ENCODE measurements around the gene CDK19. TPM values are rescaled to one million over a fixed set of nuclear protein-coding genes. Genes with fewer than 3 reads are reported as not detected.

The CDK19 gene
- total RNA-seq, 4 donors from 2014 or later: 12.9 to 23.2 (median 13.2) TPM

DNA sequence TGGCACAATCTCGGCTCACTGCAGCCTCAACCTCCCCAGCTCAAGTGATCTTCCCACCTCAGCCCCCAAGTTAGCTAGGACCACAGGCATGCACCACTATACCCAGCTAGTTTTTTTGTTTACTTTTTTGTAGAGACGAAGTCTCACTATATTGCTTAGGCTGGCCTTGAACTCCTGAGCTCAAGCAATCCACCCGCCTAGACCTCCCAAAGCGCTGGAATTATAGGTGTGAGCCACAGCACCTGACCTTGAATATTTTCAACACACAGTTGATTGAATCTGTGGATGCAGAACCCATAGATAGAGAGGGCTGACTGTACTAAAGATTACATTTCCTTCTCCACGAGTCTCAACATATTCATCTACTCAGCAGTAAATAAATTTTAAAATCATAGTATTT lies 15.6 kb downstream of the CDK19 start:
- Histone ChIP-seq H3K36me3 (no peaks in the 10 kb centered on the region), H3K27me3 (no peaks in the 10 kb centered on the region), H3K4me3 (no peak overlapping the region), H3K27ac (no peak overlapping the region), H3K4me1 (no peaks in the 10 kb centered on the region), H3K9me3 (no peaks in the 10 kb centered on the region)
- 91 to 92% methylated on average over 2 to 5 of the region's 5 CpGs for WGBS, 2 donors (ENCODE audit: low coverage in 1 of 2)
- no peak for TF ChIP-seq EP300 (IDR thresholded peaks at IDR 0.05)
- no peak for TF ChIP-seq POLR2AphosphoS5 (IDR thresholded peaks at IDR 0.05)
- TF ChIP-seq, protein P1, sequence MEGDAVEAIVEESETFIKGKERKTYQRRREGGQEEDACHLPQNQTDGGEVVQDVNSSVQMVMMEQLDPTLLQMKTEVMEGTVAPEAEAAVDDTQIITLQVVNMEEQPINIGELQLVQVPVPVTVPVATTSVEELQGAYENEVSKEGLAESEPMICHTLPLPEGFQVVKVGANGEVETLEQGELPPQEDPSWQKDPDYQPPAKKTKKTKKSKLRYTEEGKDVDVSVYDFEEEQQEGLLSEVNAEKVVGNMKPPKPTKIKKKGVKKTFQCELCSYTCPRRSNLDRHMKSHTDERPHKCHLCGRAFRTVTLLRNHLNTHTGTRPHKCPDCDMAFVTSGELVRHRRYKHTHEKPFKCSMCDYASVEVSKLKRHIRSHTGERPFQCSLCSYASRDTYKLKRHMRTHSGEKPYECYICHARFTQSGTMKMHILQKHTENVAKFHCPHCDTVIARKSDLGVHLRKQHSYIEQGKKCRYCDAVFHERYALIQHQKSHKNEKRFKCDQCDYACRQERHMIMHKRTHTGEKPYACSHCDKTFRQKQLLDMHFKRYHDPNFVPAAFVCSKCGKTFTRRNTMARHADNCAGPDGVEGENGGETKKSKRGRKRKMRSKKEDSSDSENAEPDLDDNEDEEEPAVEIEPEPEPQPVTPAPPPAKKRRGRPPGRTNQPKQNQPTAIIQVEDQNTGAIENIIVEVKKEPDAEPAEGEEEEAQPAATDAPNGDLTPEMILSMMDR (IDR thresholded peaks at IDR 0.05): no peak
- TF ChIP-seq POLR2A (IDR thresholded peaks at IDR 0.05): no peak
- no peak for ATAC-seq

- WGBS, 2 donors (ENCODE audit: low coverage in 1 of 2): 94 to 96% methylated on average over 2 of the region's 2 CpGs
- no peaks in the 10 kb centered on the region for H3K9me3 ChIP-seq
- ATAC-seq: no peak
- TF ChIP-seq POLR2AphosphoS5 (IDR thresholded peaks at IDR 0.05): no peak
- TF ChIP-seq POLR2A (IDR thresholded peaks at IDR 0.05): no peak
- TF ChIP-seq, protein P1 (IDR thresholded peaks at IDR 0.05): no peak
- no peak for TF ChIP-seq EP300 (IDR thresholded peaks at IDR 0.05)
- H3K4me3 ChIP-seq: no peak overlapping the region
- H3K27ac ChIP-seq: no peak overlapping the region
- H3K27me3 ChIP-seq: no peaks in the 10 kb centered on the region
- H3K4me1 ChIP-seq: no peaks in the 10 kb centered on the region
- H3K36me3 ChIP-seq: no peaks in the 10 kb centered on the region
Measured at GRCh38 chr6:110799189-110799588, 16.1 kb downstream of the CDK19 start.

DNA sequence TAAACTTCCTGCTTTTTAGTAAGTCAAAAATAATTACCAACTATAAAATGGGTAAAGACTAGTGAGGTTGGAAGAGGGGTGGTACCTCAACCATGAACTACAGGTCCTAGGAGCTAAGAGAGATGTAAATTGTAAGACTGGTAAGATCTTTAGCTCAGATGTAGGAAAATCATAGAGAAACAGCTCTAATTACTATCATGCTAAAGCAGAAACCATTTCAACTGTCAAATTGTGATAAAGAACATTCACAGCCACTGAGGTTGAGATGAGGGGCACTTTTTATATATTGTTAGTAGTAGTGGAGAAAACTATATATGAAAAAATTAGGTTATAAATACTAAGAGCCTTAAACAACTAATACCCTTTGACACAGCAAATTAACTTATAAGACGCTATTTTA lies 20.0 kb downstream of the CDK19 start:
- H3K36me3 ChIP-seq: no peaks in the 10 kb centered on the region
- H3K9me3 ChIP-seq: no peaks in the 10 kb centered on the region
- no peaks in the 10 kb centered on the region for H3K27me3 ChIP-seq
- WGBS, 2 donors (ENCODE audit: low coverage in 1 of 2): 81 to 100% methylated on average over 1 of the region's 1 CpG
- no peaks in the 10 kb centered on the region for H3K4me1 ChIP-seq
- H3K27ac ChIP-seq: no peak overlapping the region
- ATAC-seq: no peak
- TF ChIP-seq, protein P1 (IDR thresholded peaks at IDR 0.05): no peak
- TF ChIP-seq EP300 (IDR thresholded peaks at IDR 0.05) (no peak), POLR2AphosphoS5 (IDR thresholded peaks at IDR 0.05) (no peak), POLR2A (IDR thresholded peaks at IDR 0.05) (no peak)
- no peak overlapping the region for H3K4me3 ChIP-seq

- peaks cover 0 to 6% (median 0%) of the 10 kb centered on the region in 3 donors for H3K4me1 ChIP-seq
- no peak overlapping the region for H3K27ac ChIP-seq
- no peaks in the 10 kb centered on the region for H3K27me3 ChIP-seq
- H3K9me3 ChIP-seq: peaks cover 0 to 9% (median 0%) of the 10 kb centered on the region in 3 donors
- H3K36me3 ChIP-seq: no peaks in the 10 kb centered on the region
- 83 to 100% methylated on average over 1 of the region's 1 CpG for WGBS, 2 donors (ENCODE audit: low coverage in 1 of 2)
- no peak for ATAC-seq
- H3K4me3 ChIP-seq: no peak overlapping the region
- no peak for TF ChIP-seq POLR2AphosphoS5 (IDR thresholded peaks at IDR 0.05)
- TF ChIP-seq EP300 (IDR thresholded peaks at IDR 0.05): no peak
- TF ChIP-seq, protein P1 (IDR thresholded peaks at IDR 0.05): no peak
- no peak for TF ChIP-seq POLR2A (IDR thresholded peaks at IDR 0.05)
Measured at GRCh38 chr6:110786696-110787095, 28.6 kb downstream of the CDK19 start.

- H3K27ac ChIP-seq: no peak overlapping the region
- H3K4me1 ChIP-seq: peaks cover 0 to 10% (median 0%) of the 10 kb centered on the region in 3 donors
- 96 to 97% methylated on average over 2 to 3 of the region's 3 CpGs for WGBS, 2 donors (ENCODE audit: low coverage in 1 of 2)
- no peak overlapping the region for H3K4me3 ChIP-seq
- TF ChIP-seq POLR2AphosphoS5 (IDR thresholded peaks at IDR 0.05) (no peak), EP300 (IDR thresholded peaks at IDR 0.05) (no peak), POLR2A (IDR thresholded peaks at IDR 0.05) (no peak)
- TF ChIP-seq, protein P1 (IDR thresholded peaks at IDR 0.05): no peak
- no peaks in the 10 kb centered on the region for H3K36me3 ChIP-seq
- ATAC-seq: no peak
- H3K27me3 ChIP-seq: no peaks in the 10 kb centered on the region
- peaks cover 0 to 9% (median 0%) of the 10 kb centered on the region in 3 donors for H3K9me3 ChIP-seq
Measured at GRCh38 chr6:110786271-110786670, 29.0 kb downstream of the CDK19 start.
